Heart left ventricle (tissue), 16 donors: ENCODE measurements around the gene PRPSAP1. TPM values are rescaled to one million over a fixed set of nuclear protein-coding genes. Genes with fewer than 3 reads are reported as not detected.

Experiments used
- ATAC-seq, 4 donors: fragments of 200-7000 bp; cut with Tn5 transposase; one replicate each; pipeline ENCODE4 v1.9.1; 2020 to 2022; ENCODE audit warnings: moderate library complexity in 4 of 4, mild to moderate bottlenecking in 3 of 4, moderate number of reproducible peaks in 1 of 4
- DNase-seq, 5 donors: peaks; one replicate each; pipeline ENCODE4 v3.0.0-alpha.2; 2020
- H3K27ac ChIP-seq, 12 donors: fragments of 200-600 bp; sonication (generic) in 4 of 12; one replicate each; pipeline versions ENCODE4 v1.5.0 to v1.8.0; 2016 to 2022; ENCODE audit warnings: mild to moderate bottlenecking in 2 of 12
- H3K27me3 ChIP-seq, 9 donors: fragments of 200-600 bp; sonication (generic) in 2 of 9; one replicate each; pipeline versions ENCODE4 v1.5.1 to v1.8.0; 2016 to 2022; ENCODE audit warnings: mild to moderate bottlenecking in 3 of 9
- H3K36me3 ChIP-seq, 9 donors: fragments of 200-600 bp; sonication (generic) in 2 of 9; one replicate each; pipeline versions ENCODE4 v1.5.0 to v1.8.0; 2018 to 2022; ENCODE audit warnings: mild to moderate bottlenecking in 2 of 9
- H3K4me1 ChIP-seq, 12 donors: fragments of 200-600 bp; sonication (generic) in 4 of 12; one replicate each; pipeline versions ENCODE4 v1.5.0 to v1.8.0; 2016 to 2022; ENCODE audit warnings: mild to moderate bottlenecking in 3 of 12
- H3K4me3 ChIP-seq, 12 donors: fragments of 200-600 bp; sonication (generic) in 4 of 12; one replicate each; pipeline versions ENCODE4 v1.5.0 to v1.8.0; 2017 to 2022; ENCODE audit warnings: mild to moderate bottlenecking in 9 of 12, moderate library complexity in 4 of 12
- H3K9me3 ChIP-seq, 12 donors: fragments of 200-600 bp; sonication (generic) in 4 of 12; one replicate each; pipeline versions ENCODE4 v1.5.0 to v1.8.0; 2016 to 2022; ENCODE audit warnings: mild to moderate bottlenecking in 1 of 12
- CTCF ChIP-seq, 12 donors: fragments of 200-600 bp; sonication (generic) in 4 of 12; IDR thresholded peaks; one replicate each; pipeline versions ENCODE4 v1.5.0 to v1.8.0; 2018 to 2022; ENCODE audit warnings: antibody characterized with exemption in 12 of 12, mild to moderate bottlenecking in 5 of 12
- POLR2A ChIP-seq, 2 donors: fragments of 450-650 bp; IDR thresholded peaks; one replicate each; pipeline ENCODE4 v1.6.1; 2017; ENCODE audit warnings: antibody characterized with exemption in 2 of 2, mild to moderate bottlenecking in 2 of 2, moderate library complexity in 2 of 2
- WGBS, 4 donors: extraction: QIAGEN DNeasy Blood & Tissue Kit in 2 of 4; methylation state at CpG; one replicate each; pipeline versions ENCODE4 v1.1.5 to v1.1.7; 2013 to 2018; 5-methylcytosine and 5-hydroxymethylcytosine counted together
- intact Hi-C, 10 donors: fragments of 100-400 bp; cut with DNase I; formaldehyde crosslinking; loops; one replicate each; pipeline versions ENCODE4 v1.11.1 to v1.14.2; 2022
- polyA plus RNA-seq, 2 donors: library from polyadenylated mRNA; stranded (reverse); fragments of 200-250 nt; gene quantifications; one replicate each; pipeline ENCODE4 v1.2.3, GENCODE V29; 2013
- total RNA-seq, 9 donors: library from RNA; depleted of rRNA in 2 of 9; stranded (reverse); fragments of >200 nt in 2 of 9; fragmentation: NEBNext Ultra II Directional in 3 of 9; extraction: Animal tissue kit (Norgen Biotek cat#: 25700) in 3 of 9; gene quantifications; one replicate each; pipeline versions ENCODE4 v1.1.0 to v1.2.4, GENCODE V29; 2016 to 2023
- donor health status: ischemic (EF 13 %, LVEDD 7.1; RV severe dilation, severe dysfunction).
- donor health status: healthy with polysubstance abuse.
- donor health status: DM: no; HTN: yes; CAD: no.
- donor health status: DM: no; HTN: no; CAD: no.
- donor health status: ischemic (EF 25% LVEDD 6.9; RV normal size, moderate dysfunction).
- donor health status: ischemic (EF 25% LVEDD 5.7; RV mildly dilated, moderate dysfunction).
- donor health status: healthy.
- donor health status: DM: yes; HTN: yes; CAD: no.
- donor health status: ischemic (EF 35%, LVEDD 5.7; RV mildly dilated, moderate dysfunction).
- donor health status: nonischemic (EF 11% LVEDD 7.7; RV severe dilation, severe dysfunction).
- donor health status: DM: yes; HTN: yes; CAD: no.
- donor health status: PGD.
- donor health status: ischemic (EF 29% LVEDD 5.4; RV normal size, mild dysfunction).
- donor health status: nonischemic (EF 23%, LVEDD 6.1; RV moderate dilation, normal function).

PRPSAP1 gene
- total and polyA plus RNA-seq, 11 donors = 22.7 to 39.7 (median 30.9) TPM

- H3K9me3 ChIP-seq = no peaks in the 10 kb centered on the region
- no peak for TF ChIP-seq CTCF (IDR thresholded peaks at IDR 0.05)
- no peak for TF ChIP-seq POLR2A (IDR thresholded peaks at IDR 0.05)
- DNase-seq (no peak), ATAC-seq (no peak)
- H3K27me3 ChIP-seq = no peaks in the 10 kb centered on the region
- no peak overlapping the region for H3K4me3 ChIP-seq
- H3K4me1 ChIP-seq = peaks cover 0 to 40% (median 22%) of the 10 kb centered on the region in 12 donors
- no peak overlapping the region for H3K27ac ChIP-seq
- intact Hi-C loops = no loop called here
- WGBS, 4 donors = 91 to 95% (median 94%) methylated on average over 11 of the region's 11 CpGs
- no peaks in the 10 kb centered on the region for H3K36me3 ChIP-seq
Measured at GRCh38 chr17:76379275-76379641, 25.5 kb upstream of the PRPSAP1 start.

GRCh38 chr17:76378548-76379274 lies 25.0 kb upstream of the PRPSAP1 start:
- peaks cover 0 to 36% (median 19%) of the 10 kb centered on the region in 12 donors for H3K4me1 ChIP-seq
- WGBS, 4 donors = 86 to 95% (median 91%) methylated on average over 5 of the region's 5 CpGs
- no peak for DNase-seq
- H3K4me3 ChIP-seq = no peak overlapping the region
- ATAC-seq = no peak
- H3K9me3 ChIP-seq = no peaks in the 10 kb centered on the region
- no peaks in the 10 kb centered on the region for H3K36me3 ChIP-seq
- H3K27me3 ChIP-seq = no peaks in the 10 kb centered on the region
- TF ChIP-seq CTCF (IDR thresholded peaks at IDR 0.05) (no peak), POLR2A (IDR thresholded peaks at IDR 0.05) (no peak)
- intact Hi-C loops = no loop called here
- H3K27ac ChIP-seq = no peak overlapping the region

GRCh38 chr17:76376318-76377133 lies 22.8 kb upstream of the PRPSAP1 start:
- TF ChIP-seq POLR2A (IDR thresholded peaks at IDR 0.05) = no peak
- no peak for TF ChIP-seq CTCF (IDR thresholded peaks at IDR 0.05)
- H3K36me3 ChIP-seq = no peaks in the 10 kb centered on the region
- whole genome bisulfite sequencing, 4 donors = 50 to 68% (median 58%) methylated on average over 4 to 8 of the region's 8 CpGs
- no peaks in the 10 kb centered on the region for H3K27me3 ChIP-seq
- peak in 2 of 5 donors; percentile 42 to 50 for DNase-seq
- peaks cover 0 to 19% (median 12%) of the 10 kb centered on the region in 12 donors for H3K4me1 ChIP-seq
- H3K9me3 ChIP-seq = no peaks in the 10 kb centered on the region
- intact Hi-C loops = no loop called here
- peak; percentile 30 to 63 (median 59) for ATAC-seq
- H3K27ac ChIP-seq = peak overlapping the region in 7 of 12 donors; percentile 12 to 63 (median 44)
- no peak overlapping the region for H3K4me3 ChIP-seq
